Stimulated activated CD8-positive, alpha-beta memory T cell treated with anti-CD3 and anti-CD28 coated beads, Interleukin-12 subunit alpha, Interleukin-12 subunit beta, amount 100 ng/mL, for 1 hour (primary cell): ENCODE measurements around the gene KRTAP2-1.
"Not testable (repeated sequence)": the region's sequence is repeated elsewhere in the genome, so short reads cannot be mapped to it uniquely, and the experiment has no call there.

Source experiments
- DNase-seq: peaks from one replicate; pipeline ENCODE4 v3.0.0-alpha.2; 2020; ENCODE audit warnings: low read depth

The KRTAP2-1 gene

GRCh38 chr17:41012326-41013120 is 34.6 kb downstream of the KRTAP2-1 start:
- no peak for DNase-seq

GRCh38 chr17:41010441-41010840 is 36.7 kb downstream of the KRTAP2-1 start:
- DNase-seq: no peak

GRCh38 chr17:41009936-41010335 is 37.2 kb downstream of the KRTAP2-1 start:
- no peak for DNase-seq

- no peak for DNase-seq
These were observed 37.8 kb downstream of the KRTAP2-1 start for GRCh38 chr17:41009301-41009760.

GRCh38 chr17:41008811-41009210 is 38.3 kb downstream of the KRTAP2-1 start, which contains the start of gene KRTAP3-1:
Gene KRTAP3-1, minus strand, starts transcription at chr17:41009128. Its CDS starts 54 bp downstream, at chr17:41009074.
- no peak for DNase-seq

GRCh38 chr17:41004397-41004796 is 42.7 kb downstream of the KRTAP2-1 start:
- no peak for DNase-seq

GRCh38 chr17:41003926-41004325 is 43.2 kb downstream of the KRTAP2-1 start:
- no peak for DNase-seq

- no peak for DNase-seq
These were observed 44.3 kb downstream of the KRTAP2-1 start for GRCh38 chr17:41002814-41003213.

GRCh38 chr17:41001795-41002194 is 45.3 kb downstream of the KRTAP2-1 start:
- no peak for DNase-seq

- not testable (repeated sequence) for DNase-seq
These were observed 47.6 kb downstream of the KRTAP2-1 start, which contains the start of gene KRTAP3-2 for GRCh38 chr17:40999563-40999962. Gene KRTAP3-2, minus strand, starts transcription at chr17:40999906. Its CDS starts 53 bp downstream, at chr17:40999853.

GRCh38 chr17:40997361-40997760 is 49.8 kb downstream of the KRTAP2-1 start:
- no peak for DNase-seq

GRCh38 chr17:40996829-40997228 is 50.3 kb downstream of the KRTAP2-1 start:
- DNase-seq: no peak
